Trophoblast cell (in vitro differentiated cells and primary cell): ENCODE measurements around the gene ZFR2.

Experiments used
- DNase-seq, 2 donors: peaks; one replicate each; pipeline ENCODE4 v3.0.0-alpha.2; 2016
- H2AFZ ChIP-seq: 2 replicates; pipeline ENCODE4 v1.6.1; 2013; ENCODE audit warnings: low read length, moderate library complexity, mild to moderate bottlenecking; ENCODE audit not compliant: insufficient read depth, poor library complexity
- H2AK5ac ChIP-seq: 2 replicates; pipeline ENCODE4 v1.6.1; 2013; ENCODE audit warnings: mild to moderate bottlenecking, low read length
- H2BK120ac ChIP-seq: 2 replicates; pipeline ENCODE4 v1.6.1; 2013; ENCODE audit warnings: low read length, mild to moderate bottlenecking, moderate library complexity; ENCODE audit not compliant: insufficient read depth, poor library complexity
- H2BK12ac ChIP-seq: 2 replicates; pipeline ENCODE4 v1.6.1; 2013; ENCODE audit warnings: mild to moderate bottlenecking, low read length, moderate library complexity
- H2BK5ac ChIP-seq: 2 replicates; pipeline ENCODE4 v1.6.1; 2013; ENCODE audit warnings: low read length, low read depth, moderate library complexity, mild to moderate bottlenecking; ENCODE audit not compliant: poor library complexity
- H3K14ac ChIP-seq: 2 replicates; pipeline ENCODE4 v1.6.1; 2013; ENCODE audit warnings: mild to moderate bottlenecking, low read length
- H3K18ac ChIP-seq: 2 replicates; pipeline ENCODE4 v1.6.1; 2013; ENCODE audit warnings: mild to moderate bottlenecking, low read length
- H3K23ac ChIP-seq: 2 replicates; pipeline ENCODE4 v1.6.1; 2013; ENCODE audit warnings: low read length
- H3K27ac ChIP-seq: 2 replicates; pipeline ENCODE4 v1.5.1; 2013; ENCODE audit warnings: low read depth, mild to moderate bottlenecking, inconsistent platforms, low read length, moderate library complexity
- H3K27me3 ChIP-seq: 2 replicates; pipeline ENCODE4 v1.6.1; 2013; ENCODE audit warnings: inconsistent platforms, mild to moderate bottlenecking, low read length, moderate library complexity; ENCODE audit not compliant: insufficient read depth
- H3K36me3 ChIP-seq, 2 experiments: 1 replicate in 1 of 2; 2 replicates in 1 of 2; pipeline ENCODE4 v1.6.1; 2013; ENCODE audit warnings: low read length in 2 of 2, mild to moderate bottlenecking in 2 of 2, moderate library complexity in 1 of 2; ENCODE audit not compliant: insufficient read depth in 2 of 2, control insufficient read depth in 1 of 2
- H3K4ac ChIP-seq: 2 replicates; pipeline ENCODE4 v1.6.1; 2013; ENCODE audit warnings: low read depth, mild to moderate bottlenecking, low read length, moderate library complexity
- H3K4me1 ChIP-seq, 2 experiments: 1 replicate in 1 of 2; 2 replicates in 1 of 2; pipeline ENCODE4 v1.6.1; 2013; ENCODE audit warnings: low read length in 2 of 2, mild to moderate bottlenecking in 2 of 2, moderate library complexity in 1 of 2; ENCODE audit not compliant: insufficient read depth in 2 of 2, control insufficient read depth in 1 of 2
- H3K4me2 ChIP-seq: 2 replicates; pipeline ENCODE4 v1.6.1; 2013; ENCODE audit warnings: inconsistent platforms, mild to moderate bottlenecking, low read length, moderate library complexity
- H3K4me3 ChIP-seq: 2 replicates; pipeline ENCODE4 v1.5.1; 2013; ENCODE audit warnings: mild to moderate bottlenecking, low read depth, low read length, inconsistent platforms
- H3K79me1 ChIP-seq: one replicate; pipeline ENCODE4 v1.6.1; 2013; ENCODE audit warnings: low read length
- H3K79me2 ChIP-seq: 2 replicates; pipeline ENCODE4 v1.6.1; 2013; ENCODE audit warnings: low read length, mild to moderate bottlenecking; ENCODE audit not compliant: control insufficient read depth, insufficient read depth, poor library complexity
- H3K9ac ChIP-seq: 2 replicates; pipeline ENCODE4 v1.6.1; 2013; ENCODE audit warnings: mild to moderate bottlenecking, low read length
- H3K9me3 ChIP-seq: 2 replicates; pipeline ENCODE4 v1.6.1; 2013; ENCODE audit warnings: low read depth, mild to moderate bottlenecking, control low read depth, inconsistent platforms, low read length; ENCODE audit not compliant: insufficient read depth
- H4K12ac ChIP-seq: 2 replicates; pipeline ENCODE4 v1.6.1; 2013; ENCODE audit warnings: low read depth, mild to moderate bottlenecking, low read length, moderate library complexity
- H4K8ac ChIP-seq: 2 replicates; pipeline ENCODE4 v1.6.1; 2013; ENCODE audit warnings: low read depth, mild to moderate bottlenecking, low read length, moderate library complexity
- H4K91ac ChIP-seq: one replicate; pipeline ENCODE4 v1.6.1; 2013; ENCODE audit warnings: low read depth, mild to moderate bottlenecking, low read length, moderate library complexity
- WGBS: extraction: QIAGEN DNeasy Blood & Tissue Kit; methylation state at CpG from one replicate; pipeline ENCODE4 v1.1.7; 2013; ENCODE audit warnings: missing lambda C conversion rate; ENCODE audit not compliant: insufficient read length, insufficient coverage; ENCODE audit errors: extremely low coverage; 5-methylcytosine and 5-hydroxymethylcytosine counted together

Gene ZFR2

GRCh38 chr19:3783660-3784584 is 84.9 kb downstream of the ZFR2 start:
- peaks cover 5% of the 10 kb centered on the region in 2 experiments for H3K4me1 ChIP-seq

GRCh38 chr19:3782903-3783302 is 85.9 kb downstream of the ZFR2 start:
- H2BK120ac ChIP-seq: no peak overlapping the region
- WGBS: no CpG with 5 or more reads among the region's 13 CpGs
- H4K8ac ChIP-seq: no peak overlapping the region
- H3K27ac ChIP-seq: no peak overlapping the region
- H2AK5ac ChIP-seq: no peak overlapping the region
- H4K91ac ChIP-seq: no peak overlapping the region
- H3K36me3 ChIP-seq: no peaks in the 10 kb centered on the region
- no peak overlapping the region for H3K9ac ChIP-seq
- no peak overlapping the region for H3K4me3 ChIP-seq
- H2BK5ac ChIP-seq: no peak overlapping the region
- DNase-seq: no peak
- no peak overlapping the region for H3K4me2 ChIP-seq
- H3K27me3 ChIP-seq: peaks cover 25% of the 10 kb centered on the region
- H2BK12ac ChIP-seq: no peak overlapping the region
- H3K79me2 ChIP-seq: no peaks in the 10 kb centered on the region
- H3K4ac ChIP-seq: no peak overlapping the region
- no peaks in the 10 kb centered on the region for H3K79me1 ChIP-seq
- no peak overlapping the region for H3K23ac ChIP-seq
- H3K4me1 ChIP-seq: peaks cover 5% of the 10 kb centered on the region in 2 experiments
- H2AFZ ChIP-seq: no peak overlapping the region
- peaks cover 24% of the 10 kb centered on the region for H3K9me3 ChIP-seq
- H3K18ac ChIP-seq: no peak overlapping the region
- H3K14ac ChIP-seq: no peak overlapping the region
- H4K12ac ChIP-seq: no peak overlapping the region

More at GRCh38 chr19:3783660-3784584, 84.9 kb downstream of the ZFR2 start:
- Histone ChIP-seq H3K79me1 (no peaks in the 10 kb centered on the region), H4K91ac (no peak overlapping the region), H3K79me2 (no peaks in the 10 kb centered on the region), H2BK5ac (no peak overlapping the region), H3K4ac (no peak overlapping the region), H3K4me3 (no peak overlapping the region), H3K9ac (no peak overlapping the region), H3K4me2 (no peak overlapping the region), H3K14ac (no peak overlapping the region), H3K18ac (no peak overlapping the region), H2AFZ (no peak overlapping the region), H2BK12ac (no peak overlapping the region), H3K27me3 (peaks cover 25% of the 10 kb centered on the region), H2BK120ac (no peak overlapping the region), H2AK5ac (no peak overlapping the region), H3K27ac (no peak overlapping the region), H4K8ac (no peak overlapping the region), H3K23ac (no peak overlapping the region), H4K12ac (no peak overlapping the region), H3K36me3 (no peaks in the 10 kb centered on the region), H3K9me3 (peaks cover 24% of the 10 kb centered on the region)
- DNase-seq: no peak
- no CpG with 5 or more reads among the region's 49 CpGs for WGBS

- Histone ChIP-seq H3K9ac (no peak overlapping the region), H2BK120ac (no peak overlapping the region), H4K12ac (no peak overlapping the region), H3K27me3 (peaks cover 25% of the 10 kb centered on the region), H2AFZ (no peak overlapping the region), H3K4me2 (no peak overlapping the region), H3K27ac (no peak overlapping the region), H3K9me3 (peaks cover 24% of the 10 kb centered on the region), H2BK5ac (no peak overlapping the region), H3K4me1 (peaks cover 5% of the 10 kb centered on the region in 2 experiments), H2AK5ac (no peak overlapping the region), H3K23ac (no peak overlapping the region), H4K8ac (no peak overlapping the region), H2BK12ac (no peak overlapping the region), H3K4ac (no peak overlapping the region), H4K91ac (no peak overlapping the region), H3K79me1 (no peaks in the 10 kb centered on the region), H3K36me3 (no peaks in the 10 kb centered on the region), H3K4me3 (no peak overlapping the region), H3K14ac (no peak overlapping the region), H3K79me2 (no peaks in the 10 kb centered on the region), H3K18ac (no peak overlapping the region)
- WGBS: no CpG with 5 or more reads among the region's 1 CpG
- DNase-seq: no peak
Observed at GRCh38 chr19:3782330-3782729, 86.5 kb downstream of the ZFR2 start.

- Histone ChIP-seq H3K4me3 (no peak overlapping the region), H3K4me2 (no peak overlapping the region), H2BK120ac (no peak overlapping the region), H3K14ac (no peak overlapping the region), H3K4ac (no peak overlapping the region), H4K8ac (no peak overlapping the region), H4K91ac (no peak overlapping the region), H3K23ac (no peak overlapping the region), H3K36me3 (no peaks in the 10 kb centered on the region), H2BK12ac (no peak overlapping the region), H3K18ac (no peak overlapping the region), H3K9me3 (peaks cover 25% of the 10 kb centered on the region), H2BK5ac (no peak overlapping the region), H3K79me1 (no peaks in the 10 kb centered on the region), H3K27me3 (peaks cover 23% of the 10 kb centered on the region), H2AK5ac (no peak overlapping the region), H3K27ac (no peak overlapping the region), H4K12ac (no peak overlapping the region), H2AFZ (no peak overlapping the region), H3K4me1 (peaks cover 5% of the 10 kb centered on the region in 2 experiments), H3K79me2 (no peaks in the 10 kb centered on the region), H3K9ac (no peak overlapping the region)
- no CpG with 5 or more reads among the region's 2 CpGs for WGBS
- no peak for DNase-seq
Observed at GRCh38 chr19:3781603-3782002, 87.2 kb downstream of the ZFR2 start.
